ENCODE measurements around the gene RPS6KA2.

The RPS6KA2 gene

GRCh38 chr6:166465671-166466087 is 161.4 kb downstream of the RPS6KA2 start:
- no peak for DNase-seq (ENCODE audit: low spot score)

GRCh38 chr6:166465003-166465399 is 162.1 kb downstream of the RPS6KA2 start:
- no peak for DNase-seq (ENCODE audit: low spot score)

- no peak for DNase-seq (ENCODE audit: low spot score)
Observed at GRCh38 chr6:166464068-166465002, 162.7 kb downstream of the RPS6KA2 start.

- no peak for DNase-seq (ENCODE audit: low spot score)
Observed at GRCh38 chr6:166463359-166464067, 163.5 kb downstream of the RPS6KA2 start.

GRCh38 chr6:166462461-166463135 is 164.5 kb downstream of the RPS6KA2 start:
- no peak for DNase-seq (ENCODE audit: low spot score)

GRCh38 chr6:166461821-166462460 is 165.1 kb downstream of the RPS6KA2 start:
- no peak for DNase-seq (ENCODE audit: low spot score)

GRCh38 chr6:166460473-166461437 is 166.3 kb downstream of the RPS6KA2 start:
- DNase-seq (ENCODE audit: low spot score): no peak

GRCh38 chr6:166459906-166460305 is 167.1 kb downstream of the RPS6KA2 start:
- no peak for DNase-seq (ENCODE audit: low spot score)

GRCh38 chr6:166459272-166459671 is 167.8 kb downstream of the RPS6KA2 start:
- DNase-seq (ENCODE audit: low spot score): no peak

GRCh38 chr6:166456395-166457156 is 170.5 kb downstream of the RPS6KA2 start:
- no peak for DNase-seq (ENCODE audit: low spot score)

- no peak for DNase-seq (ENCODE audit: low spot score)
Observed at GRCh38 chr6:166454692-166455515, 172.1 kb downstream of the RPS6KA2 start.

GRCh38 chr6:166453651-166454050 is 173.4 kb downstream of the RPS6KA2 start:
- DNase-seq (ENCODE audit: low spot score): no peak

GRCh38 chr6:166450167-166450873 is 176.7 kb downstream of the RPS6KA2 start:
- DNase-seq (ENCODE audit: low spot score): no peak

GRCh38 chr6:166449641-166450040 is 177.4 kb downstream of the RPS6KA2 start:
- DNase-seq (ENCODE audit: low spot score): no peak

GRCh38 chr6:166449036-166449435 is 178.0 kb downstream of the RPS6KA2 start:
- no peak for DNase-seq (ENCODE audit: low spot score)

- no peak for DNase-seq (ENCODE audit: low spot score)
Observed at GRCh38 chr6:166448432-166448831, 178.6 kb downstream of the RPS6KA2 start.

- DNase-seq (ENCODE audit: low spot score): no peak
Observed at GRCh38 chr6:166446567-166447065, 180.4 kb downstream of the RPS6KA2 start.

- no peak for DNase-seq (ENCODE audit: low spot score)
Observed at GRCh38 chr6:166446146-166446545, 180.9 kb downstream of the RPS6KA2 start.

Data from hematopoietic multipotent progenitor cell treated with erythropoietin and hydrocortisone succinate and interleukin-3 and kit ligand, for 17 days (in vitro differentiated cells).